OCI-LY1 (cell line): ENCODE data around the gene CHN2.

ENCODE experiments used
- H2AFZ ChIP-seq: fragments of 200-600 bp; sonication (generic), shearing (Covaris generic); 2 replicates; pipeline ENCODE4 v1.6.0; 2014; ENCODE audit warnings: antibody characterized with exemption, mild to moderate bottlenecking, low read length
- H3F3A ChIP-seq: fragments of 200-600 bp; sonication (generic), shearing (Covaris generic); 2 replicates; pipeline ENCODE4 v1.6.0; 2014; ENCODE audit warnings: mild to moderate bottlenecking, antibody characterized with exemption, low read length, moderate library complexity; ENCODE audit not compliant: insufficient read depth
- H3K27ac ChIP-seq: fragments of 200-600 bp; sonication (generic); 2 replicates; pipeline ENCODE4 v1.5.1; 2014; ENCODE audit warnings: low read length, mixed run types, mild to moderate bottlenecking, low read depth; ENCODE audit not compliant: poor library complexity, severe bottlenecking
- H3K27me3 ChIP-seq: fragments of 200-600 bp; sonication (generic); 2 replicates; pipeline ENCODE4 v1.6.0; 2014; ENCODE audit warnings: antibody characterized with exemption, mild to moderate bottlenecking, low read length, moderate library complexity; ENCODE audit not compliant: insufficient read depth
- H3K36me3 ChIP-seq: fragments of 200-600 bp; sonication (generic); 2 replicates; pipeline ENCODE4 v1.6.1; 2014; ENCODE audit warnings: mild to moderate bottlenecking, antibody characterized with exemption, low read length, moderate library complexity, mixed read lengths; ENCODE audit not compliant: insufficient read depth
- H3K4me1 ChIP-seq: fragments of 200-600 bp; sonication (generic); 2 replicates; pipeline ENCODE4 v1.5.1; 2014; ENCODE audit warnings: mild to moderate bottlenecking, low read length, moderate library complexity; ENCODE audit not compliant: insufficient read depth, severe bottlenecking
- H3K4me2 ChIP-seq: fragments of 200-600 bp; sonication (generic), shearing (Covaris generic); 2 replicates; pipeline ENCODE4 v1.6.1; 2014; ENCODE audit warnings: low read length
- H3K4me3 ChIP-seq: fragments of 200-600 bp; sonication (generic); 2 replicates; pipeline ENCODE4 v1.5.1; 2014; ENCODE audit warnings: low read length, low read depth, mild to moderate bottlenecking, mixed read lengths; ENCODE audit not compliant: poor library complexity, severe bottlenecking
- H3K79me2 ChIP-seq: fragments of 200-600 bp; shearing (Covaris generic); 2 replicates; pipeline ENCODE4 v1.6.1; 2016; ENCODE audit warnings: mixed run types, low read length, mixed read lengths; ENCODE audit not compliant: insufficient read depth
- H3K9ac ChIP-seq: fragments of 200-600 bp; sonication (generic), shearing (Covaris generic); 2 replicates; pipeline ENCODE4 v1.6.1; 2014; ENCODE audit warnings: mild to moderate bottlenecking, low read length, mixed read lengths
- H3K9me2 ChIP-seq: fragments of 200-600 bp; sonication (generic), shearing (Covaris generic); 2 replicates; pipeline ENCODE4 v1.6.1; 2014; ENCODE audit warnings: low read depth, mild to moderate bottlenecking, low read length, mixed read lengths
- H3K9me3 ChIP-seq: fragments of 200-600 bp; shearing (Covaris generic); 2 replicates; pipeline ENCODE4 v1.6.1; 2014; ENCODE audit warnings: low read length, mixed read lengths
- H4K20me1 ChIP-seq: fragments of 200-600 bp; sonication (generic), shearing (Covaris generic); 2 replicates; pipeline ENCODE4 v1.6.0; 2016; ENCODE audit warnings: mild to moderate bottlenecking, low read length; ENCODE audit not compliant: insufficient read depth
- CTCF ChIP-seq: fragments of 200-600 bp; sonication (generic), shearing (Covaris generic); IDR thresholded peaks from 2 replicates; pipeline ENCODE4 v1.5.1; 2017; ENCODE audit warnings: mild to moderate bottlenecking, antibody characterized with exemption, low read length, moderate library complexity, mixed read lengths
- EZH2 ChIP-seq: fragments of 200-600 bp; sonication (generic), shearing (Covaris generic); IDR thresholded peaks from 2 replicates; pipeline ENCODE4 v1.8.0; 2017; ENCODE audit warnings: borderline replicate concordance, mixed run types, mild to moderate bottlenecking, antibody characterized with exemption, low read length, moderate library complexity, mixed read lengths

The CHN2 gene

DNA sequence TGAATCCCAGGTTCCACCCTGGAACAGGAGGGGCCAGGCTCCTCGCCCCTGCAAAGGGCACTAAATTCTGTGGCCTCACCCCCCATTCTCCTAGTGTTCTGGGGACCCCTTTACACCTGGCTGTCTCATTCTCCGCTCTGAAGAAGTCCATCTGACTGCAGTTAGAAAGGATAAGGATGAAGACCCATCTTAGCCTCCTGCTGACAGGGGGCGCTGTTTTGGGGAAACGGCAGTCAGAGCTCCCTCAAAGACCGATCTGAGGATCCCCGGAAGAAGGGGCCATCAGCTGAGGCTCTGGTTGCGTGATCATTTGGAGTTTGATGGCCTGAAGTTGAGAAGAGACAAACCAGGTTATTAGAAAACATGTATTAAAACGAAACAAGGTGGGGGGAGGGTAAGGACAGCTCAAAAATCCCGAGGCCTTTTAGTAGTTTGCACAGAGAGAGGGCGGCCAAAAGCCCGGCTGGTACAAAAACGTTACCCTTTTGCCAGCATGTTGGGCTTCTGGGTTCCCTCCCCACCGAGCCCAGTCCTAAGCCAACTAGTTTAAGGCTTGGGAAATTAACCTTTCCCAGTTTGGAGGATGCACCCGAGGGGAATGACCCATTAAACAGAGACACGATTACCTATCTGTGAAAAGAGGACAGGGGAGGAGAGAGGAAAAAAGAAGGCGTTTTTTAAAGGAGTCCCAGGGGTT, 102.8 kb downstream of the CHN2 start:
- Histone ChIP-seq H3K79me2 (no peaks in the 10 kb centered on the region), H3K9me3 (no peaks in the 10 kb centered on the region), H3K36me3 (no peaks in the 10 kb centered on the region), H3K4me3 (no peak overlapping the region), H3K27ac (no peak overlapping the region), H3K9me2 (no peaks in the 10 kb centered on the region), H3K4me1 (no peaks in the 10 kb centered on the region), H3F3A (no peaks in the 10 kb centered on the region), H4K20me1 (no peaks in the 10 kb centered on the region), H3K9ac (no peak overlapping the region), H2AFZ (no peak overlapping the region), H3K4me2 (peak overlapping the region; percentile 4; the same call in 1 of the 2 replicates), H3K27me3 (no peaks in the 10 kb centered on the region)
- peak; percentile 66 for TF ChIP-seq CTCF
- TF ChIP-seq EZH2: no peak

GRCh38 chr7:29299086-29299485, 104.5 kb downstream of the CHN2 start:
- Histone ChIP-seq H3K27ac (no peak overlapping the region), H3K9me2 (no peaks in the 10 kb centered on the region), H3F3A (no peaks in the 10 kb centered on the region), H3K4me2 (no peak overlapping the region), H3K79me2 (no peaks in the 10 kb centered on the region), H3K4me3 (no peak overlapping the region), H3K9ac (no peak overlapping the region), H3K9me3 (no peaks in the 10 kb centered on the region), H4K20me1 (no peaks in the 10 kb centered on the region), H3K27me3 (peaks cover 4% of the 10 kb centered on the region; the same call in 1 of the 2 replicates), H3K4me1 (no peaks in the 10 kb centered on the region), H3K36me3 (no peaks in the 10 kb centered on the region), H2AFZ (no peak overlapping the region)
- TF ChIP-seq EZH2 (no peak), CTCF (no peak)

DNA sequence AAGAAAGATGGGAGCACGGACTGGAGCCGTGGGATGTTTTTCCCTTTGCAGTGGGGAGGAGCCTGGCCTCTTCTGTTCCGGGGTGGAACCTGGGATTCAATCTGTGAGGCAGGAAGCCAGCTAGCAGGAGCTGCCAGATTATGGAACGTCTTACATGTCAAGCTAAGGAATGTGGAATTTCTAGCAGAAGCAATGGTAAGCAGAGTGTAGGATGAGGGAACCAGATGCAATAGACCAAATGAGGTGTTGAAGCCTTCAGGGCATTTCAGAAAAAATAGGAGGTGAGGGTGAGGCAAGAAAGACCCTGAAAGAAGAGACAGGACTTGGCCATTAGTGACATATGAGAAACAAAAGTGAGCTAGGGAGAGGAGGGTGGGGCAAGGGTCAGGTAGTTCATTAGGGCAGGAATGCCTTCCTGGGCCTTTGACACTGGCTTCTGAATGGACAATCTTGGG, 105.5 kb downstream of the CHN2 start:
- Histone ChIP-seq H3F3A (no peaks in the 10 kb centered on the region), H3K36me3 (no peaks in the 10 kb centered on the region), H3K27me3 (peaks cover 4% of the 10 kb centered on the region; the same call in 1 of the 2 replicates), H3K9me3 (no peaks in the 10 kb centered on the region), H3K79me2 (no peaks in the 10 kb centered on the region), H4K20me1 (no peaks in the 10 kb centered on the region), H3K4me3 (no peak overlapping the region), H3K9ac (no peak overlapping the region), H3K9me2 (no peaks in the 10 kb centered on the region), H2AFZ (no peak overlapping the region), H3K4me1 (no peaks in the 10 kb centered on the region), H3K4me2 (no peak overlapping the region), H3K27ac (no peak overlapping the region)
- no peak for TF ChIP-seq CTCF
- no peak for TF ChIP-seq EZH2
